Fibroblast of lung (primary cell): Measurements from ENCODE around the gene ELL. TPM values are rescaled to one million over a fixed set of nuclear protein-coding genes. Genes with fewer than 3 reads are reported as not detected.

ENCODE experiments used
- DNase-seq, 2 donors: peaks; one replicate each; pipeline versions ENCODE4 v3.0.0 to v3.0.0-alpha.2; 2010; ENCODE audit warnings: low read depth in 2 of 2
- H2AFZ ChIP-seq: 2 replicates; pipeline ENCODE4 v1.5.1; 2012; ENCODE audit warnings: low read length, control low read depth, inconsistent platforms
- H3K27ac ChIP-seq: 2 replicates; pipeline ENCODE4 v1.5.1; 2011; ENCODE audit warnings: low read length, control low read depth; ENCODE audit not compliant: insufficient read depth
- H3K27me3 ChIP-seq: 2 replicates; pipeline ENCODE4 v1.5.1; 2011; ENCODE audit warnings: mild to moderate bottlenecking, low read length; ENCODE audit not compliant: control insufficient read depth, insufficient read depth
- H3K36me3 ChIP-seq: 2 replicates; pipeline ENCODE4 v1.5.1; 2011; ENCODE audit warnings: low read length; ENCODE audit not compliant: control insufficient read depth, insufficient read depth
- H3K4me1 ChIP-seq: 2 replicates; pipeline ENCODE4 v1.5.1; 2011; ENCODE audit warnings: low read length; ENCODE audit not compliant: control insufficient read depth, insufficient read depth; ENCODE audit errors: extremely low read depth
- H3K4me2 ChIP-seq: 2 replicates; pipeline ENCODE4 v1.5.1; 2011; ENCODE audit warnings: low read length, control low read depth; ENCODE audit not compliant: insufficient read depth; ENCODE audit errors: extremely low read depth
- H3K4me3 ChIP-seq, 4 experiments: fragments of 200-600 bp in 1 of 4; sonication (generic) in 1 of 4; replicated peaks in 1 of 4; 2 replicates each; pipeline ENCODE4 v1.5.1; 2011 to 2016; ENCODE audit warnings: low read length in 4 of 4, low read depth in 3 of 4, mild to moderate bottlenecking in 3 of 4, control low read depth in 2 of 4, inconsistent platforms in 1 of 4, mixed read lengths in 1 of 4; ENCODE audit not compliant: insufficient read depth in 1 of 4; ENCODE audit errors: control extremely low read depth in 1 of 4
- H3K79me2 ChIP-seq: 2 replicates; pipeline ENCODE4 v1.5.1; 2012; ENCODE audit warnings: mild to moderate bottlenecking, low read length, inconsistent platforms; ENCODE audit not compliant: control insufficient read depth, insufficient read depth
- H3K9ac ChIP-seq: 2 replicates; pipeline ENCODE4 v1.5.1; 2011; ENCODE audit warnings: mild to moderate bottlenecking, low read length, control low read depth; ENCODE audit not compliant: insufficient read depth
- H3K9me3 ChIP-seq: 2 replicates; pipeline ENCODE4 v1.5.1; 2012; ENCODE audit warnings: low read depth, low read length; ENCODE audit not compliant: control insufficient read depth, insufficient read depth
- H4K20me1 ChIP-seq: 2 replicates; pipeline ENCODE4 v1.5.1; 2011; ENCODE audit warnings: low read length; ENCODE audit not compliant: control insufficient read depth, insufficient read depth; ENCODE audit errors: extremely low read depth
- EZH2 ChIP-seq: IDR thresholded peaks from 2 replicates; pipeline ENCODE4 v1.5.1; 2012; ENCODE audit warnings: low read length, control low read depth, mild to moderate bottlenecking; ENCODE audit errors: missing control alignments
- polyA plus RNA-seq, 2 donors: library from polyadenylated mRNA; depleted of rRNA in 1 of 2; stranded (reverse) in 1 of 2; unstranded in 1 of 2; fragments of >200 nt; gene quantifications; 2 replicates each; pipeline ENCODE4 v1.2.1, GENCODE V29; 2011 to 2012; ENCODE audit warnings: missing spikeins in 1 of 2
- total RNA-seq: library from RNA; depleted of rRNA; stranded (reverse); fragments of >200 nt; gene quantifications from 2 replicates; pipeline ENCODE4 v1.2.1, GENCODE V29; 2014
- TF ChIP-seq, protein P1 (sequence below), 2 donors: IDR thresholded peaks in 1 of 2; conservative IDR thresholded peaks in 1 of 2; 1 replicate in 1 of 2; 2 replicates in 1 of 2; pipeline ENCODE4 v1.5.1; 2011 to 2012; ENCODE audit warnings: low read length in 2 of 2, control low read depth in 1 of 2, inconsistent platforms in 1 of 2, low read depth in 1 of 2, mild to moderate bottlenecking in 1 of 2

Gene ELL
- total and polyA plus RNA-seq, 2 donors (not counting 1 experiment from before 2014, with no cell fraction given) = 4.4 to 18.7 TPM

GRCh38 chr19:18418483-18419194, 103.2 kb downstream of the ELL start:
- peaks cover 39% of the 10 kb centered on the region for H3K79me2 ChIP-seq
- peak overlapping the region; percentile 52 for H3K4me2 ChIP-seq
- peak overlapping the region; percentile 99 for H3K27ac ChIP-seq
- H3K9ac ChIP-seq = peak overlapping the region; percentile 80
- peaks cover 43% of the 10 kb centered on the region for H3K4me1 ChIP-seq
- peak overlapping the region; percentile 6 for H2AFZ ChIP-seq
- peaks cover 2% of the 10 kb centered on the region for H3K36me3 ChIP-seq
- H3K9me3 ChIP-seq = no peaks in the 10 kb centered on the region
- no peaks in the 10 kb centered on the region for H3K27me3 ChIP-seq
- H3K4me3 ChIP-seq = peak overlapping the region in 3 of 4 experiments; percentile 12 to 77 (median 13)
- DNase-seq = no peak
- H4K20me1 ChIP-seq = no peaks in the 10 kb centered on the region
- TF ChIP-seq EZH2 = no peak

- TF ChIP-seq, protein P1, sequence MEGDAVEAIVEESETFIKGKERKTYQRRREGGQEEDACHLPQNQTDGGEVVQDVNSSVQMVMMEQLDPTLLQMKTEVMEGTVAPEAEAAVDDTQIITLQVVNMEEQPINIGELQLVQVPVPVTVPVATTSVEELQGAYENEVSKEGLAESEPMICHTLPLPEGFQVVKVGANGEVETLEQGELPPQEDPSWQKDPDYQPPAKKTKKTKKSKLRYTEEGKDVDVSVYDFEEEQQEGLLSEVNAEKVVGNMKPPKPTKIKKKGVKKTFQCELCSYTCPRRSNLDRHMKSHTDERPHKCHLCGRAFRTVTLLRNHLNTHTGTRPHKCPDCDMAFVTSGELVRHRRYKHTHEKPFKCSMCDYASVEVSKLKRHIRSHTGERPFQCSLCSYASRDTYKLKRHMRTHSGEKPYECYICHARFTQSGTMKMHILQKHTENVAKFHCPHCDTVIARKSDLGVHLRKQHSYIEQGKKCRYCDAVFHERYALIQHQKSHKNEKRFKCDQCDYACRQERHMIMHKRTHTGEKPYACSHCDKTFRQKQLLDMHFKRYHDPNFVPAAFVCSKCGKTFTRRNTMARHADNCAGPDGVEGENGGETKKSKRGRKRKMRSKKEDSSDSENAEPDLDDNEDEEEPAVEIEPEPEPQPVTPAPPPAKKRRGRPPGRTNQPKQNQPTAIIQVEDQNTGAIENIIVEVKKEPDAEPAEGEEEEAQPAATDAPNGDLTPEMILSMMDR (conservative IDR thresholded peaks at IDR 0.05 in 1 of 2, IDR thresholded peaks at IDR 0.05 in 1 of 2; ENCODE audit: low read depth in 1 of 2, low read length in 2 of 2) = no peak
- no peak for TF ChIP-seq EZH2
- peak overlapping the region in 2 of 4 experiments; percentile 12 to 51 for H3K4me3 ChIP-seq
- H3K9me3 ChIP-seq = no peaks in the 10 kb centered on the region
- peak overlapping the region; percentile 38 for H3K9ac ChIP-seq
- no peak for DNase-seq
- no peaks in the 10 kb centered on the region for H3K27me3 ChIP-seq
- no peaks in the 10 kb centered on the region for H4K20me1 ChIP-seq
- H2AFZ ChIP-seq = no peak overlapping the region
- H3K4me1 ChIP-seq = peaks cover 43% of the 10 kb centered on the region
- peaks cover 1% of the 10 kb centered on the region for H3K36me3 ChIP-seq
- H3K4me2 ChIP-seq = peak overlapping the region; percentile 59
- peak overlapping the region; percentile 99 for H3K27ac ChIP-seq
- H3K79me2 ChIP-seq = peaks cover 33% of the 10 kb centered on the region
These were observed 103.8 kb downstream of the ELL start for GRCh38 chr19:18418029-18418482.

- peak overlapping the region; percentile 99 for H3K27ac ChIP-seq
- H3K4me2 ChIP-seq = peak overlapping the region; percentile 59
- TF ChIP-seq EZH2 = no peak
- TF ChIP-seq, protein P1 (conservative IDR thresholded peaks at IDR 0.05 in 1 of 2, IDR thresholded peaks at IDR 0.05 in 1 of 2; ENCODE audit: low read depth in 1 of 2, low read length in 2 of 2) = no peak
- H3K9ac ChIP-seq = peak overlapping the region; percentile 62
- H4K20me1 ChIP-seq = no peaks in the 10 kb centered on the region
- H3K4me1 ChIP-seq = peaks cover 43% of the 10 kb centered on the region
- H3K79me2 ChIP-seq = peaks cover 27% of the 10 kb centered on the region
- no peak overlapping the region for H2AFZ ChIP-seq
- no peaks in the 10 kb centered on the region for H3K36me3 ChIP-seq
- no peaks in the 10 kb centered on the region for H3K27me3 ChIP-seq
- no peaks in the 10 kb centered on the region for H3K9me3 ChIP-seq
- H3K4me3 ChIP-seq = peak overlapping the region; percentile 16 to 51 (median 38)
- DNase-seq = peak; percentile 83
These were observed 104.4 kb downstream of the ELL start for GRCh38 chr19:18417250-18418028.
